Activated CD4-positive, alpha-beta memory T cell treated with anti-CD3 and anti-CD28 coated beads for 36 hours (primary cell): ENCODE results near the gene SEPTIN11. TPM values are rescaled to one million over a fixed set of nuclear protein-coding genes. Genes with fewer than 3 reads are reported as not detected.

ENCODE experiments used
- CTCF ChIA-PET: fragments of 350-600 bp; sonication (Branson Sonifier 250); formaldehyde crosslinking; loops from one replicate; lab custom pipeline; 2021; ENCODE audit warnings: antibody characterized with exemption, inconsistent platforms; lab: Charles Lee
- POLR2A ChIA-PET: fragments of 350-600 bp; sonication (Branson Sonifier 250); formaldehyde crosslinking; loops from one replicate; lab custom pipeline; 2021; ENCODE audit warnings: antibody characterized with exemption; lab: Charles Lee
- DNase-seq: peaks from one replicate; pipeline ENCODE4 v3.0.0-alpha.2; 2020
- H3K27ac Mint-ChIP-seq: one replicate; pipeline ENCODE4 v1.8.0; 2021; ENCODE audit warnings: mixed read lengths
- H3K27me3 Mint-ChIP-seq: one replicate; pipeline ENCODE4 v1.8.0; 2021; ENCODE audit warnings: mixed read lengths
- H3K36me3 Mint-ChIP-seq: one replicate; pipeline ENCODE4 v1.8.0; 2021; ENCODE audit warnings: mixed read lengths
- H3K4me1 Mint-ChIP-seq: one replicate; pipeline ENCODE4 v1.8.0; 2021; ENCODE audit warnings: low read depth, mixed read lengths
- H3K4me3 Mint-ChIP-seq: one replicate; pipeline ENCODE4 v1.8.0; 2021; ENCODE audit warnings: mild to moderate bottlenecking, mixed read lengths
- H3K9me3 Mint-ChIP-seq: one replicate; pipeline ENCODE4 v1.8.0; 2021; ENCODE audit warnings: mixed read lengths
- intact Hi-C: fragments of 100-400 bp; cut with micrococcal nuclease; formaldehyde crosslinking; loops from one replicate; pipeline ENCODE4 v1.15.1; 2023
- total RNA-seq, 2 experiments: library from RNA; stranded (reverse); gene quantifications; one replicate each; pipeline ENCODE4 v1.2.3, GENCODE V29; 2021

Gene SEPTIN11
- total RNA-seq, 2 experiments from 2014 or later = 28.3 to 33.6 TPM

- peaks cover 3% of the 10 kb centered on the region for H3K36me3 Mint-ChIP-seq
- no peaks in the 10 kb centered on the region for H3K9me3 Mint-ChIP-seq
- intact Hi-C loops = no loop called here
- no peaks in the 10 kb centered on the region for H3K27me3 Mint-ChIP-seq
- no peak for DNase-seq
- ChIA-PET POLR2A (no interaction called here), CTCF (no interaction called here)
- H3K27ac Mint-ChIP-seq = no peak overlapping the region
- H3K4me3 Mint-ChIP-seq = no peak overlapping the region
- H3K4me1 Mint-ChIP-seq = peaks cover 2% of the 10 kb centered on the region
Observed at GRCh38 chr4:76968937-76969336, 19.4 kb downstream of the SEPTIN11 start.

- Mint-ChIP-seq H3K4me1 (peaks cover 2% of the 10 kb centered on the region), H3K9me3 (no peaks in the 10 kb centered on the region), H3K36me3 (no peaks in the 10 kb centered on the region), H3K4me3 (no peak overlapping the region), H3K27me3 (no peaks in the 10 kb centered on the region), H3K27ac (no peak overlapping the region)
- intact Hi-C loops = no loop called here
- no peak for DNase-seq
- ChIA-PET POLR2A (no interaction called here), CTCF (no interaction called here)
Observed at GRCh38 chr4:76969495-76969894, 19.9 kb downstream of the SEPTIN11 start.

GRCh38 chr4:76969941-76970529, 20.5 kb downstream of the SEPTIN11 start:
- CTCF ChIA-PET = interaction anchor here (0.6 kb wide), 1 partner anchor 77 kb away, joined by 3 read pairs; no protein-coding TSS in a partner anchor
- no peaks in the 10 kb centered on the region for H3K36me3 Mint-ChIP-seq

GRCh38 chr4:76972306-76972705, 22.8 kb downstream of the SEPTIN11 start:
- H3K27ac Mint-ChIP-seq = no peak overlapping the region
- no peaks in the 10 kb centered on the region for H3K27me3 Mint-ChIP-seq
- H3K4me3 Mint-ChIP-seq = no peak overlapping the region
- H3K4me1 Mint-ChIP-seq = peaks cover 5% of the 10 kb centered on the region
- ChIA-PET CTCF (no interaction called here), POLR2A (no interaction called here)
- no peak for DNase-seq
- intact Hi-C loops = no loop called here
- H3K36me3 Mint-ChIP-seq = no peaks in the 10 kb centered on the region
- no peaks in the 10 kb centered on the region for H3K9me3 Mint-ChIP-seq

More at GRCh38 chr4:76969941-76970529, 20.5 kb downstream of the SEPTIN11 start:
- Mint-ChIP-seq H3K9me3 (no peaks in the 10 kb centered on the region), H3K27ac (no peak overlapping the region), H3K4me1 (peaks cover 2% of the 10 kb centered on the region), H3K4me3 (no peak overlapping the region), H3K27me3 (no peaks in the 10 kb centered on the region)
- no peak for DNase-seq
- intact Hi-C loops = no loop called here
- POLR2A ChIA-PET = no interaction called here

GRCh38 chr4:76974150-76974549, 24.6 kb downstream of the SEPTIN11 start:
- Mint-ChIP-seq H3K9me3 (no peaks in the 10 kb centered on the region), H3K4me1 (peaks cover 19% of the 10 kb centered on the region), H3K36me3 (no peaks in the 10 kb centered on the region), H3K27ac (no peak overlapping the region), H3K4me3 (no peak overlapping the region), H3K27me3 (no peaks in the 10 kb centered on the region)
- no peak for DNase-seq
- ChIA-PET CTCF (no interaction called here), POLR2A (no interaction called here)
- intact Hi-C loops = no loop called here

- CTCF ChIA-PET = interaction anchor here (0.6 kb wide), 2 partner anchors 12 to 396 kb away, joined by 3 to 4 read pairs; no protein-coding TSS in a partner anchor
- Mint-ChIP-seq H3K27ac (no peak overlapping the region), H3K4me1 (peaks cover 33% of the 10 kb centered on the region), H3K4me3 (no peak overlapping the region), H3K9me3 (no peaks in the 10 kb centered on the region), H3K36me3 (no peaks in the 10 kb centered on the region), H3K27me3 (no peaks in the 10 kb centered on the region)
- POLR2A ChIA-PET = no interaction called here
- intact Hi-C loops = no loop called here
- no peak for DNase-seq
Observed at GRCh38 chr4:76977113-76977512, 27.6 kb downstream of the SEPTIN11 start.

- Mint-ChIP-seq H3K4me1 (peaks cover 40% of the 10 kb centered on the region), H3K27ac (no peak overlapping the region), H3K9me3 (no peaks in the 10 kb centered on the region), H3K36me3 (no peaks in the 10 kb centered on the region), H3K4me3 (no peak overlapping the region), H3K27me3 (no peaks in the 10 kb centered on the region)
- no peak for DNase-seq
- CTCF ChIA-PET = interaction anchor here (0.6 kb wide), 1 partner anchor 12 kb away, joined by 4 read pairs; no protein-coding TSS in a partner anchor
- intact Hi-C loops = no loop called here
- POLR2A ChIA-PET = no interaction called here
Observed at GRCh38 chr4:76977736-76978350, 28.3 kb downstream of the SEPTIN11 start.

GRCh38 chr4:76979236-76979635, 29.7 kb downstream of the SEPTIN11 start:
- Mint-ChIP-seq H3K9me3 (no peaks in the 10 kb centered on the region), H3K4me1 (peaks cover 52% of the 10 kb centered on the region), H3K4me3 (no peak overlapping the region), H3K36me3 (no peaks in the 10 kb centered on the region), H3K27me3 (no peaks in the 10 kb centered on the region), H3K27ac (no peak overlapping the region)
- intact Hi-C loops = no loop called here
- ChIA-PET POLR2A (no interaction called here), CTCF (no interaction called here)
- no peak for DNase-seq

GRCh38 chr4:76980261-76980660, 30.7 kb downstream of the SEPTIN11 start:
- Mint-ChIP-seq H3K4me1 (peaks cover 62% of the 10 kb centered on the region), H3K27ac (no peak overlapping the region), H3K9me3 (no peaks in the 10 kb centered on the region), H3K36me3 (no peaks in the 10 kb centered on the region), H3K27me3 (no peaks in the 10 kb centered on the region), H3K4me3 (no peak overlapping the region)
- POLR2A ChIA-PET = no interaction called here
- DNase-seq = no peak
- intact Hi-C loops = no loop called here
- CTCF ChIA-PET = no interaction called here

GRCh38 chr4:76981644-76982043, 32.1 kb downstream of the SEPTIN11 start:
- no peak for DNase-seq
- no peaks in the 10 kb centered on the region for H3K9me3 Mint-ChIP-seq
- H3K27me3 Mint-ChIP-seq = no peaks in the 10 kb centered on the region
- POLR2A ChIA-PET = no interaction called here
- H3K36me3 Mint-ChIP-seq = no peaks in the 10 kb centered on the region
- H3K4me3 Mint-ChIP-seq = no peak overlapping the region
- no peak overlapping the region for H3K27ac Mint-ChIP-seq
- intact Hi-C loops = no loop called here
- CTCF ChIA-PET = interaction anchor here (0.6 to 1.0 kb wide), 3 partner anchors 95 to 293 kb away, joined by 3 read pairs; no protein-coding TSS in a partner anchor
- peaks cover 65% of the 10 kb centered on the region for H3K4me1 Mint-ChIP-seq

GRCh38 chr4:76982638-76983584, 33.4 kb downstream of the SEPTIN11 start:
- POLR2A ChIA-PET = no interaction called here
- DNase-seq = no peak
- Mint-ChIP-seq H3K4me1 (peaks cover 68% of the 10 kb centered on the region), H3K27me3 (no peaks in the 10 kb centered on the region), H3K27ac (no peak overlapping the region), H3K9me3 (no peaks in the 10 kb centered on the region), H3K4me3 (no peak overlapping the region), H3K36me3 (no peaks in the 10 kb centered on the region)
- CTCF ChIA-PET = interaction anchor here (0.8 to 1.7 kb wide), 6 partner anchors 12 to 225 kb away, joined by 3 to 9 read pairs (median 4); no protein-coding TSS in a partner anchor
- intact Hi-C loops = no loop called here

GRCh38 chr4:76984127-76984526, 34.6 kb downstream of the SEPTIN11 start:
- Mint-ChIP-seq H3K36me3 (no peaks in the 10 kb centered on the region), H3K27me3 (no peaks in the 10 kb centered on the region), H3K27ac (no peak overlapping the region), H3K9me3 (no peaks in the 10 kb centered on the region), H3K4me3 (no peak overlapping the region), H3K4me1 (peaks cover 69% of the 10 kb centered on the region)
- intact Hi-C loops = loop anchor here (2.0 kb wide), 1 partner anchor 23 kb away; no protein-coding TSS in a partner anchor
- POLR2A ChIA-PET = no interaction called here
- CTCF ChIA-PET = no interaction called here
- DNase-seq = no peak
